Fibroblast of peridontal ligament (primary cell): ENCODE results near the gene EIF3A.
A peak's percentile ranks its signal among the peaks of the same experiment; 100 is the strongest.
"Not testable (repeated sequence)": the region's sequence is repeated elsewhere in the genome, so short reads cannot be mapped to it uniquely, and the experiment has no call there.

Experiments
- DNase-seq: peaks from one replicate; pipeline ENCODE4 v3.0.0-alpha.2; 2010; ENCODE audit errors: extremely low read depth

Gene EIF3A

GRCh38 chr10:119051775-119052174, 28.8 kb downstream of the EIF3A start:
- DNase-seq: no peak

DNA sequence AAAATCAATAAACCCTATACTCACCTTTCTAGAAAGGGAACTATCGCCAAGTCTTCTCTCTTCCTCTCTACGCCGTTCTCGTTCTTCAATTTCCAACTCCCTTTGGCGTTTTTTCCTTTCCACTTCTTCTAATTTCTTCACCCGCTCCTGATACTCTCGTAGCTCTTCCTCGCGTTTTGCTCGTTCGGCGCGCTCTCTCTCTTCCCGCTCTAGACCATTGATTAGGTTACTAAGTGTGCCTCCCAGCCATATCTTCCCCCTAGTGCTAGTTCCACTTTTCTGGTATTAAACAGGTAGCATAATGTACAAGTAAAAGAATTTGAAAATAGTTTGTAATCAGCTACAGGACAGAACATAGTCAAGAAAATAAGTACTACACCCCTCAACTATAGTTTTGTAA, 30.8 kb downstream of the EIF3A start:
- DNase-seq: no peak

DNA sequence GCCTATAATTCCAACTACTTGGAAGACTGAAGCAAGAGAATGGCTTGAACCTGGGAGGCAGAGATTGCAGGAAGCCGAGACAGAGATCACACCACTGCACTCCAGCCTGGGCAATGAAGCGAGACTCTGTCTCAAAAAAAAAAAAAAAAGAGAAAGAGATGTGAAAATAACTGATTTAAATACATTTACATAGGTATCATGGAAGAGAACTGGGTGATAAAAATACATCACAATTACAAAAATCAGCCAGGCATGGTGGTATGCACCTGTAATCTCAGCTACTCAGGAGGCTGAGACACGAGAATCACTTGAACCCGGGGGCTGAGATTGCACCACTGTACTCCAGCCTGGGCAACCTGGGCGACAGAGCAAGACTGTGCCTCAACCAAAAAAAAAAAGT, 31.3 kb downstream of the EIF3A start:
- DNase-seq: no peak

GRCh38 chr10:119045561-119045960, 35.1 kb downstream of the EIF3A start:
- DNase-seq: no peak

GRCh38 chr10:119042169-119042568, 38.4 kb downstream of the EIF3A start:
- no peak for DNase-seq

- no peak for DNase-seq
Measured at GRCh38 chr10:119041326-119041725, 39.3 kb downstream of the EIF3A start.

DNA sequence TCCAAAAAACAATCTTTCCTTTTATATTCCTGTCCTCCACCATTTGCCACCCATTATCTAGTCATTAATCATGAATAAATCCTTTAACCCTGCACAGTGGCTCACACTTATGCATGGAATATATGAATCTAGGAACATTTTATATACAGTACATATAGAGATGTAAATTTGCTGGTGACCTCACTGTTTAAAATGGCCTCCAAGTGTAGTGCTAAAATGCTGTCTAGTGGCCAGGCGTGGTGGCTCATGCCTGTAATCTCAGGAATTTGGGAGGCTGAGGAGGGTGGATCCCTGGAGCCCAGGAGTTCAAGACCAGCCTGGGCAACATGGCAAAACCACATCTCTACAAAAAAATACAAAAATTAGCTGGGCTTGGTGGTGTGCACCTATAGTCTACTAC, 41.5 kb downstream of the EIF3A start:
- DNase-seq: no peak

GRCh38 chr10:119031496-119032059, 49.0 kb downstream of the EIF3A start:
- no peak for DNase-seq

DNA sequence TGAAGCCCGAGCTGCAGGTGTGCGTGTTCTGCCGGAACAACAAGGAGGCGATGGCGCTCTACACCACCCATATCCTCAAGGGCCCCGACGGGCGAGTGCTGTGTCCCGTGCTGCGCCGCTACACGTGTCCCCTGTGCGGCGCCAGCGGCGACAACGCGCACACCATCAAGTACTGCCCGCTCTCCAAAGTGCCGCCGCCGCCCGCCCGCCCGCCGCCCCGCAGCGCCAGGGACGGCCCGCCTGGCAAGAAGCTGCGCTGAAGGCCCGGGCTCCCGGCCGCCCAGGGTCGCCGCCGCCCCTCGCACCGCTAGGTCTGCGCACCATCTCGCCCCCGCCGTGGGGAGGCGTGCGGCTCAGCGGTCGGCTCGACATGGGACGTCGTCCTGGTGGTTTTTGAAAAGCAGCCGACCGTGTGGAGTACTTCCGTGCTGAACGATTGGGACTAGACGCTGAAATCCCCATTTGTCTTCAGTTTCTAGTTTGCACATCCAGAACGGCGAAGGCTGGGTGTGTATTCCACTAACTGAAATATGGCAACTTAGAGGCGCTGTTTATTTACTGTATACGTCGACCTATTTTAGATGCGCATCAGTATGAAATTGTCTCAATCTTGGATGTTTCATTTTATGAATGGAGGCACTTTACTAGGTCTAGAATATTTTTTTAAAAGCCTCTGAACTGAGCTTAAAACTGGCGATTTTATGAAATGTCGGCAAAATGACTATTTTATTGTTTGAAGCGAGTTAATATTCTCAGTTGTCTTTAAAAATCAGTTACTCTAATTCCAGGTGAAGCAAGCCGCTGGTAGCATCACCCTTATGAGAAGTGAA, 50.0 kb downstream of the EIF3A start:
- peak; percentile 45 for DNase-seq

- DNase-seq: no peak
Measured at GRCh38 chr10:119029613-119030420, 50.8 kb downstream of the EIF3A start, which contains the start of gene NANOS1. Gene NANOS1 (plus strand): TSS chr10:119029714. CDS start chr10:119029802, 88 bp downstream.

- peak; percentile 76 for DNase-seq
Measured at GRCh38 chr10:119028900-119029612, 51.6 kb downstream of the EIF3A start.

DNA sequence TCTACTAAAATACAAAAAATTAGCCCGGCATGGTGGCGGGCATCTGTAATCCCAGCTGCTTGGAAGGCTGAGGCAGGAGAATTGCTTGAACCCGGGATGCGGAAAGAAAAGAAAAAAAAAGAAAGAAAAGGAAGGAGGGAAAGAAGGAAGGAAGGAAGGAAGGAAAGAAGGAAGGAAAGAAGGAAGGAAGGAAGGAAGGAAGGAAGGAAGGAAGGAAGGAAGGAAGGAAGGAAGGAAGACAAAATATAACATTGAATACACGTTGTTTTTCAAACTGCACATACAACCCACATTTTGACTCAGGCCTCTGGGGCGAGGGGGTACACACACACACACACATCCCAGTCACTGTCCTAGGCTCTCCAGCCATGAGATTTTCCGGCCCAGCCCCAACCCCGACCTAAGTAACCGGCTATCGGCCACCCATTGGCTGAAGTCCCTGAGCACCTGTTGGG, 52.1 kb downstream of the EIF3A start:
- not testable (repeated sequence) for DNase-seq

- DNase-seq: peak; percentile 38
Measured at GRCh38 chr10:119026301-119027110, 54.1 kb downstream of the EIF3A start.

DNA sequence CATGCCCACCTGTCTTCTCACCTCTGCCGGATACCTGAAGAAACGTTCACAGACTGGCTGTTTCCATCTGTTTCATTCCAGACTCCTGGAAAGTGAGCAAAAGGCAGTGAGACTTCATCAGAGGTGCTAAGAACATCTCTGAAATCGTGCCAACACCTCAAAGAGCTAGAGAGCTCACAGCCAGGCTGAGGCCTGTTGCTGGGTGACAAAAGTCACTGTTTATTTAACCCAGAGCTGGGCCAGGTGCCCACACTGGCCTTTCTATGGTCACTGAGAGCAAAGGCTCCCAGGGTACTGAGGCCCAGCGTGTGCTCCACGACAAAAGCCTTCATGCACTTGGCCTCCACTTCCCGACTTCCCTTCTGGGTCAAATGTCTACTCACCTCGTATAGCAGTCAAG, 54.8 kb downstream of the EIF3A start:
- DNase-seq: no peak

- peak; percentile 32 for DNase-seq
Measured at GRCh38 chr10:119025336-119025735, 55.3 kb downstream of the EIF3A start.

DNA sequence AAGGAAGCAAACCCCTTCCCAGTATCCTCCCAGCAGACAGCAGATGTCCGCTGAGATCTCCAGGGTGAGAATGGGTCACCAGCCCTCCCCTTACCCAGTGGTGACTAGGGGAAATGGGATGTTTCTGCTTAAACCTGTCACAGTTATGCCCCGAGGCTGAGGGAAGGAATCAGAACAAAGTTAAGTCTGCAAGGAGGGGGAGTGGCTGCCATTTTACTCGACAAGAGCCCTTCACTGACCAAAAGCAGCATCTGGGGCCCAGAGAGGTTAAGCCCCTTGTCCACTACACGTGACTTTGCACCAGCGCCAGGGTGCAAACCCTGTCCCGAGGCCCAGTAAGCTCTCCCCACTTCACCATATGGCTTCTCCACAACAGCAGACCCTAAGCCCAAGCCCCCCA, 55.7 kb downstream of the EIF3A start:
- no peak for DNase-seq

DNA sequence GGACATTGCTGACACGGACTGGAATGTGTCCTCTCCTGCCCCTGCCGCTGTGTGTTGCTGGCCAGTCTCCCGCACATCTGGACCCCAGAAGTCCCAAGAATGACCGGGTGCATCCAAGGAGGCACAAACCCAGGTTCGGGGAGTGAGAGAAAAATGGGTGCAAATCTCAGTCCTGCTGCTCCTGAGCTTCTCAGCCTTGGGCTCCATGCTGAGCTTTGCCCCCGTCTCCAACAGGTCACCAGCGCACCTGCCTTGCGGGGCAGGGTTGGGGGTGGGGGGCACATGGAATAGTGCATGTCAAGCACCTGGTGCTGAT, 57.1 kb downstream of the EIF3A start:
- no peak for DNase-seq

GRCh38 chr10:119022846-119023552, 57.6 kb downstream of the EIF3A start:
- peak; percentile 77 for DNase-seq

- peak; percentile 13 for DNase-seq
Measured at GRCh38 chr10:119020627-119020946, 60.0 kb downstream of the EIF3A start.

DNA sequence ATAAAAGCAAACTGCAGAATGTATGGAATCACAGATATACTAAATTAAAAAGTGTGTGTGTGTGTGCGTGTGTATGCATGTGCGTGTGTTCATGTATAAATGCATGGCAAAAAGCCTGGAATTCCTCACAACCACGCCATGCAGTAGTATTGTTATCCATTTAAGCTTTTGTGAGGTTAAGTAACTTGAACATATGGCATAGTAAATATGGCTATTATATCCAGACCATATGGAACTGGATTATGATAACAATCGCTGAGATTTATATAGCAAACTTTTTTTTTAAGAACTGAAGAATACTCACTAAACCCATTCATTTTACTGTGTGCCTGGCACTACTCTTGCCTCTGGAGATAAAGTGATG, 73.4 kb downstream of the EIF3A start:
- DNase-seq: no peak
